AG10803 (cell line): ENCODE data around the gene RGS19.

ENCODE experiments used
- DNase-seq: peaks from one replicate; pipeline ENCODE4 v3.0.0; 2010; ENCODE audit warnings: low read depth
- H3K4me3 ChIP-seq: 2 replicates; pipeline ENCODE4 v1.5.1; 2011; ENCODE audit warnings: mild to moderate bottlenecking, low read length, control low read depth
- CTCF ChIP-seq: conservative IDR thresholded peaks from 2 replicates; pipeline ENCODE4 v1.5.1; 2011; ENCODE audit warnings: mild to moderate bottlenecking, low read length, control low read depth, inconsistent platforms

The RGS19 gene

GRCh38 chr20:64067005-64067632 lies 12.2 kb downstream of the RGS19 start:
- no peak overlapping the region for H3K4me3 ChIP-seq
- DNase-seq, result no peak
- TF ChIP-seq CTCF, result no peak

GRCh38 chr20:64065974-64066343 lies 13.4 kb downstream of the RGS19 start:
- no peak for TF ChIP-seq CTCF
- peak; percentile 87 for DNase-seq
- H3K4me3 ChIP-seq, result no peak overlapping the region

- H3K4me3 ChIP-seq, result no peak overlapping the region
- no peak for TF ChIP-seq CTCF
- DNase-seq, result no peak
Measured at GRCh38 chr20:64065062-64065973, 14.0 kb downstream of the RGS19 start.

GRCh38 chr20:64064145-64064698 lies 15.1 kb downstream of the RGS19 start:
- peak overlapping the region; percentile 83 for H3K4me3 ChIP-seq
- peak; percentile 60 for DNase-seq
- TF ChIP-seq CTCF, result no peak

DNA sequence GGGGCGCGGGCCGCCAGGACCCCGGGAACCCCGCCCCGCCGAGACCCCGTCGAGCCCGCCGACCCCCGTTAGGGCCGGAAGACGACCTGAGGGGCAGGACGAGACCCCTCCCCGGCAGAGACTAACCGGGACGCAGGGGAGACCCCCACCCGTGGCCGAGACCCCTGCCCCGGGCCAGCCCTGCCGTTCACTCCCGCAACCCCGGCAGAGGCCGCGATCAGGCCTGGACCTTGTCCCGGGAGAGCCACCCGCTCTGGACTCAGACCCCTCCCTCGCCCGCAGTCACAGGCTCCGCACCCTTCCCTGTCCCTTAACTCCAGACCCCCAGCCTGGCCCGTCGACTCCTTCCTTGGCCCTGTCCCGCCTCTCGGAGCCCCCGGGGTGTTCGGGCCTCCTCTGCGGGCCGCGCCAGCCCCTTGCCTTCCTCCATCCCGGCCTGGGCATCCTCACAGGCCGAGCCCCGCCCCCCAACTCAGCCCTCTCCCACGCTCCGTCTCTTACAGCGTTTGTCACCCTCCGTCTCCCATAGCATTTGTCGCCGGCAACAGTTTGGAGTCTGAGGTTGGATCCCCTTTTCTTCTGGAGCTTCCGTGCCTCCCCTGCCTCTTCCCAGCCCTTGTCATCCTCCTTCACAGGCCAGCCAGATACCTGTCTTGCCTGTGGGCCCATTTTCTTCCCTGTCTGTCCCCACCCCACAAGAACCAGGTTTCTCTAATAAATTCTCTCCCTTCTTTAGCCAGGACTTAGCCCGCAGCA lies 15.8 kb downstream of the RGS19 start:
- TF ChIP-seq CTCF, result no peak
- no peak for DNase-seq
- H3K4me3 ChIP-seq, result peak overlapping the region; percentile 83

DNA sequence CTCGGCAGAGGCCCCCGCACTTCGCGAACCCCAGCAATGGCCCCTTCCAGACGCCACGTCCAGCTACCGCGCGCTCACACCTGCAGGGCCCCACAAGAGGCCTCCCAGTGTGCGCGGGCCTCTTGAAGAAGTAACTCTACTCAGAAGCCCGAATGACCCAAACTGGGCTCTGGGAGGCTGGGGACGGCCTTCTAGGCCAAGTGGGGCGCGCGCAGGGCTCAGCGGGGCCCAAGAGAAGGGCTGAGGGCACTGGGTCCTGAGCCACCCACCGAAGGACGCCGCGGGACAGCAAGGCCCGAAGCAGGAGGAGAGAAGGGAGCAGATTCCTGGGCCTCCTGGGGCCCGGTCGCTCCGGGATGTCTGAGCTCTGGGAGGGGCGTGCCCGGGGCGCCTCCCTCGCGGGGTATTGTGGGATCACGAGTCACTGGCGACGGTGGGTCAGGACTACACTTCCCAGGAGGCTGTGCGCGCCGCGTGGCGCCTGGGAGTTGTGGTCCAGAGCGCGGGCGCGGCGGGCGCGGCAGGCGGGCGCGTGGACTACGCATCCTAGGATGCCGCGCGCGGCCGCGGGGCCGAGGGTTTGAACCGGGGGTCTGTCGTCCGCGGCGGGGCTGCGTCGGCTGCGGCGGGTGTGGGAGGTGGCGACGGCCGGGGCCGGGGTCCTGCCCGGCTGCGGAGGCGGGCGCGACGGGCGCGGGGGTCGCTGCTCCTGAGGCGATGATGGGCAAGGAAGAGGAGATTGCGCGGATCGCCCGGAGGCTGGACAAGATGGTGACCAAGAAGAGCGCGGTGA lies 16.5 kb downstream of the RGS19 start, which contains the start of gene TCEA2:
Gene TCEA2, plus strand, starts transcription at position 603 of the 793 bp plus-strand sequence. Its CDS starts 115 bp downstream, at position 718.
- peak; percentile 95 for DNase-seq
- H3K4me3 ChIP-seq, result peak within 1 kb of the TSS; percentile 83

More for the DNA sequence above, 16.5 kb downstream of the RGS19 start, which contains the start of gene TCEA2:
- TF ChIP-seq CTCF, result no peak
